Measurements from ENCODE around the gene FAM171A2. TPM values are rescaled to one million over a fixed set of nuclear protein-coding genes. Genes with fewer than 3 reads are reported as not detected.

FAM171A2 gene
- total and polyA plus RNA-seq, 2 of the 8 experiments (the other 6 are each of a cell fraction or from before 2014, with no cell fraction given): 21.9 to 24.1 TPM

DNA sequence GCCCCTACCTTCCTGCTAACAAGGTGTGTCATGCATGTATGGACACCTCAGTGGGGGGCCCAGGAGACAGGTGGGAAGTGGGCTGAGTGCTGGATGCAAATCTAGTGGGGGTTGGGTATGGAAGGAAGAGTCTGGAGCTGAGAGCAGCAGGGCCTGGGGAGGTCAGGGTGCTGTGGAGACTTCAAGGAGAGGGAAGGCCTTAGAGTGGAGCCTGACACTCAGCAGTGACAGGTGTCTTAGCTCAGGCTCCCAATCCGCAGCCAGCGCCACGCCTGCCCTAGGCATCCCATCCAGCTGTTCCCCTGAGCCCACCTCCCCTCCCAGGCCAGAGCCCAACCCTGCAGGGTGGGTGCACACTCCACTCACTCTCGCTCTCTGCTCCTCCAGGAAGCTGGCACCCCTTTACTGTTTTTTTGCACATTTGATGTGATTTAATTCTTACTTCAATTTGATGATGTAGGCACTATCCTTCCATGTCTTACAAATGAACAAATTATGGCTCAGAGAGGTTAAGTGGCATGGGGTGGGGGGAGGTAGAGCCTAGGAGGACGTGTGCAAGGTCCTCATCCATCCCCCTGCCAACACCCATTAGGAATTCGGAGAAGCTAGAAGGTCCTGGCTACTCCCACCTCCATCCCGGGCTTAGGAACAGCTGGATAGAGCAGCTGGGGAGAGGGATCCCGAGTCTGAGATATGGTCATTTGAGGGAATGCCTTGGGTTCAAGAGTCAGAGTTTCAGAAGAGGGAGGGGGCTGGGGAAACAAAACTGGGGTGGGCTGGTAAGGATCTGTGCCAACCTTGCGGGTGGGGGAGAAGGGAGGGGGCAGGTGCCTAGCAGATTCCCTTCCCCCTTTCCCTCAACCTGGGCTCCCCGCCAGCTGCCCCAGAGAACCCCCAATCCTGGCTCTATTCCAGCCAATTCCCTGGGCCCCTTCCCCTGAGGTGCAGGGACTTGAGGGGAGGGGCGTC, 2.1 kb downstream of the FAM171A2 start (continued):
- no peak for TF ChIP-seq EGR1 (IDR thresholded peaks at IDR 0.05; ENCODE audit: borderline replicate concordance, low read depth, low read length)

Data from H1 (cell line).